GM12891 (cell line): ENCODE results near the gene CAPN5.

Source experiments
- DNase-seq: peaks from one replicate; pipeline ENCODE4 v3.0.0; 2011; ENCODE audit warnings: low spot score; ENCODE audit not compliant: insufficient read length
- FAIRE-seq: peaks from 2 replicates; lab custom pipeline; 2011; peaks lifted over from hg19 to GRCh38; lab: Jason Lieb, UNC
- PAX5 ChIP-seq: IDR thresholded peaks from 2 replicates; pipeline ENCODE4 v1.6.1; 2011; ENCODE audit warnings: low read length, moderate library complexity, mild to moderate bottlenecking; ENCODE audit not compliant: insufficient read depth, severe bottlenecking
- POLR2A ChIP-seq: IDR thresholded peaks from 2 replicates; pipeline ENCODE4 v1.6.1; 2011; ENCODE audit warnings: low read depth, low read length, control low read depth
- POLR2AphosphoS5 ChIP-seq: IDR thresholded peaks from 2 replicates; pipeline ENCODE4 v1.6.1; 2011; ENCODE audit warnings: low read depth, low read length, control low read depth
- POU2F2 ChIP-seq: IDR thresholded peaks from 2 replicates; pipeline ENCODE4 v1.6.1; 2011; ENCODE audit warnings: low read depth, mild to moderate bottlenecking, control low read depth, low read length, moderate library complexity
- SPI1 ChIP-seq: IDR thresholded peaks from 2 replicates; pipeline ENCODE4 v1.6.1; 2011; ENCODE audit warnings: low read depth, low read length, control low read depth
- TAF1 ChIP-seq: IDR thresholded peaks from 2 replicates; pipeline ENCODE4 v1.6.1; 2011; ENCODE audit warnings: low read depth, low read length, control low read depth

CAPN5 gene

GRCh38 chr11:77136784-77137420 is 70.1 kb downstream of the CAPN5 start:
- no peak for DNase-seq
- no peak for TF ChIP-seq POLR2A
- TF ChIP-seq TAF1: no peak
- no peak for TF ChIP-seq POLR2AphosphoS5
- TF ChIP-seq SPI1: no peak
- TF ChIP-seq POU2F2: no peak
- no peak for TF ChIP-seq PAX5
- FAIRE-seq: no peak

GRCh38 chr11:77137421-77137820 is 70.7 kb downstream of the CAPN5 start:
- DNase-seq (no peak), FAIRE-seq (no peak)
- TF ChIP-seq POU2F2 (no peak), TAF1 (no peak), PAX5 (no peak), POLR2A (no peak), SPI1 (no peak), POLR2AphosphoS5 (no peak)

GRCh38 chr11:77138106-77138649 is 71.4 kb downstream of the CAPN5 start:
- DNase-seq (no peak), FAIRE-seq (no peak)
- TF ChIP-seq SPI1: no peak
- TF ChIP-seq POLR2AphosphoS5: no peak
- no peak for TF ChIP-seq PAX5
- TF ChIP-seq POLR2A: no peak
- no peak for TF ChIP-seq TAF1
- no peak for TF ChIP-seq POU2F2

- no peak for DNase-seq
- TF ChIP-seq PAX5 (no peak), TAF1 (no peak), SPI1 (no peak), POLR2A (no peak), POU2F2 (no peak), POLR2AphosphoS5 (no peak)
- no peak for FAIRE-seq
Measured at GRCh38 chr11:77139201-77139600, 72.4 kb downstream of the CAPN5 start.

GRCh38 chr11:77140231-77140851 is 73.6 kb downstream of the CAPN5 start:
- no peak for DNase-seq
- no peak for FAIRE-seq
- no peak for TF ChIP-seq POLR2A
- no peak for TF ChIP-seq TAF1
- TF ChIP-seq POU2F2: no peak
- no peak for TF ChIP-seq SPI1
- no peak for TF ChIP-seq POLR2AphosphoS5
- TF ChIP-seq PAX5: no peak

DNA sequence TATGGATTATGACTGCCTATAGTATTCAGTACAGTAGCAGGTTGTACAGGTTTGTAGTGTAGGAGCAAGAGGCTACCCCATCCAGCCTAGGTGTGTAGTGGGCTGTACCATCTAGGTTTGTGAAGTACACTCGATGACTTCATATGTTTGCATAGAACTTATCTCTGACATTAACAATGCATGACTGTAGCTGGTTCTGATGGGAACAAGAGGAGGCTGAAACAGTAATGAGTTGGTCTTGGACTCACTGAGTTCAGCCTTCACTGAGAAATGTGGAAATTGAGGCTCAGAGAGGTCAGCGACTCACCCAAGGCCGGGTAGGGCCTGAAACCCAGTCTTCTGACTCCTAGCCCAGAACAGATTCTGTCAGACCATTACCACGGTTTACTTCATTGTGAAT is 74.3 kb downstream of the CAPN5 start:
- no peak for DNase-seq
- no peak for FAIRE-seq
- TF ChIP-seq SPI1: no peak
- TF ChIP-seq PAX5: no peak
- no peak for TF ChIP-seq POLR2A
- no peak for TF ChIP-seq POLR2AphosphoS5
- TF ChIP-seq TAF1: no peak
- TF ChIP-seq POU2F2: no peak

DNA sequence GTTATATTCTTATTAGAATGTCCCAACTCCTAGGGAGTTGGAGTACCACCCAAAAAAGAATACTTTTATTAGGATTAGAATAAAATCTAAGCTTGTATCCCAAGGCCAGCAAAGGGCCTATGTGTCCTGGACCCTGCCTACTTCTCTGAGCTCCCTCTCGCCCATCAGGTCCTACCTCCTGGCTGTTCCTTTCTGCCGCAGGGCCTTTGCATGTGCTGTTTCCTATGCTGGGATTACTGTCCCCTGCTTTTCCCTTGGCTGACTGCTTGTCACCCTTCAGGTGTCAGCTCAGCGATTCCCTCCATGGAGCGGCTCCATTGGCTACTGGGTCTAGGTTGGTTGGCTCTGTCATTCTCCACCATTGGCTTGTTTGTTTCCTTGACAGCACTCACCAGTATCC is 74.7 kb downstream of the CAPN5 start:
- FAIRE-seq (no peak), DNase-seq (no peak)
- no peak for TF ChIP-seq POLR2AphosphoS5
- no peak for TF ChIP-seq TAF1
- TF ChIP-seq SPI1: no peak
- no peak for TF ChIP-seq PAX5
- TF ChIP-seq POLR2A: no peak
- no peak for TF ChIP-seq POU2F2

DNA sequence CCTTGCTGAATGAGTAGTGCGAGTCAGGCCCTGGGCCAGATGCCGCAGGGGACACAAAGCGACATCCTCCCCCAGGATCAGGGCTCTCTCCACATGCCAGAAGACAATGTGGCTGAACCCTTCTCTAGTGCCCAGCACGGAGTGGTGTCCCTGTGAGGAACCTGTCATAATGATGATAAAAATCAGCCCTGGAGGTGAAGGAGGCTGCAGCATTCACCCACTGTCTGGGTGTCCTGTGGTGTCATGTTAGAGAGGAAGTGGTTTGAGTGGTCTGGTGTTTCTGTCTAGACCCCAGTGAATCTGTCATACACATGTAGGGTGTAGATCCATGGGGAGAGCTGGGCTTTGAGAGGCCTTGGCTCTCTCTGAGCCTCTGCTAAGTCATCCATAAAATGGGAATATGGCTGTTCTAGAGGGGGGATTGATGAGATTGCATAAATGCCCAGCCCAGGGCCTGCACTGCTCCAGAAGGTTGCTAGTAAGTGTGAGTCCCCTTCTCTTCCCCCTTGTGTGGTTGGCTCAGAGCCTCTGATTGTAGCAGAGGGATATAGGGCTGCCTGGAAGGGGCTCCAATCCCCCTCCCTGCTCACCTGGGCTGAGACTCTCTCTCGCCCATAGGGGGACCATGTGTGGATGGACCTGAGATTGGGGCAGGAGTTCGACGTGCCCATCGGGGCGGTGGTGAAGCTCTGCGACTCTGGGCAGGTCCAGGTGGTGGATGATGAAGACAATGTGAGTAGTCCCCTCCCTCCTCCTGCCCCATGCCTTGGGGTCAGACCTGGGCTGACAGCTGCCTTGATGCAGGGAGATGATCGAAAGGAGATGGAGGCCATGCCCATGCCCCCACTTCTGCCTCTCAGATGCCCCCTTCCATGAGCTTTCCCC is 75.6 kb downstream of the CAPN5 start:
- TF ChIP-seq POLR2A: no peak
- TF ChIP-seq POU2F2: no peak
- peak; percentile 80 for TF ChIP-seq SPI1
- TF ChIP-seq PAX5: no peak
- TF ChIP-seq TAF1: no peak
- no peak for DNase-seq
- peak; percentile 71 for FAIRE-seq

DNA sequence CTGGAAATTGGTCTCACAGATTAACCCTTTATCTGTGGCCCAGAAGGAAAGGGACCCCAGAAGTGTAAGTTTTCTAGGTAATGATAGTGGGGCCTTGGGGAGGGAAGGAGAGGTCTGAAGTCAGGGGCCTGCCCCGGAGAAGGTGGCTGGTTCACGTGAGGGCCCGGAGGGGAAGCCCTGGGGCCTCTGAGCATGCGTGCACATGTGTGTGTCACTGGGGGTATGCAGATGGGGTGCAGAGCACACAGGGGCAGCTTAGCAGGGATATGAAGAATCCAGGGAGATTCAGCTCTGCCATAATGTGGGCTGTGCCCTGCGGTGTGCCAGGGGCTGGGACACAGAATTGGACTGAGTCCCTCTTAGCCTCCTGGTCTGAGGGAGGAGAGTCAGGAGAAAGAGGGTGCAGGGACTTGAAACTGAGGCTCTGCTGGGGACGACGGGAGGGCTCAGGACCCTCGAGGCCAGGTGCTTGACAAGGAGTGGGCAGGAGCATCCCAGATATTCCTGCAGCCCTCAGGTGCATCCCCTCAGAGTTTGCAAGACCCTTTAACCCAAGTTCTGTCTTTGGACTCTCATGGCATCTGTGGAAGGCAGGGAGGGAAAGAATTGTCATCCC is 76.7 kb downstream of the CAPN5 start:
- DNase-seq (no peak), FAIRE-seq (no peak)
- TF ChIP-seq POLR2AphosphoS5: no peak
- no peak for TF ChIP-seq PAX5
- TF ChIP-seq SPI1: no peak
- TF ChIP-seq POU2F2: no peak
- TF ChIP-seq TAF1: no peak
- no peak for TF ChIP-seq POLR2A
